Neural crest cell (in vitro differentiated cells): Measurements from ENCODE around the gene ZNF524. TPM values are rescaled to one million over a fixed set of nuclear protein-coding genes. Genes with fewer than 3 reads are reported as not detected.

Experiments
- DNase-seq: peaks from one replicate; pipeline ENCODE4 v3.0.0; 2021; ENCODE audit warnings: low read depth, mixed read lengths, low spot score
- H3K27ac Mint-ChIP-seq: one replicate; pipeline ENCODE4 v1.8.0; 2021; ENCODE audit warnings: mild to moderate bottlenecking, mixed read lengths; ENCODE audit not compliant: unreplicated experiment
- H3K27me3 Mint-ChIP-seq: 2 replicates; pipeline ENCODE4 v1.8.0; 2021; ENCODE audit warnings: low read depth, mild to moderate bottlenecking, mixed read lengths
- H3K36me3 Mint-ChIP-seq: 2 replicates; pipeline ENCODE4 v1.8.0; 2021; ENCODE audit warnings: low read depth, mild to moderate bottlenecking, mixed read lengths
- H3K4me1 Mint-ChIP-seq: 2 replicates; pipeline ENCODE4 v1.8.0; 2021; ENCODE audit warnings: mixed read lengths
- H3K4me3 Mint-ChIP-seq: one replicate; pipeline ENCODE4 v1.8.0; 2021; ENCODE audit warnings: mild to moderate bottlenecking, mixed read lengths
- H3K9me3 Mint-ChIP-seq: 2 replicates; pipeline ENCODE4 v1.8.0; 2021; ENCODE audit warnings: mixed read lengths
- CTCF ChIP-seq: fragments of 200-600 bp; sonication (generic); conservative IDR thresholded peaks from 2 replicates; pipeline ENCODE4 v1.5.0; 2021; ENCODE audit warnings: antibody characterized with exemption, mild to moderate bottlenecking
- total RNA-seq: library from RNA; stranded (reverse); gene quantifications from 2 replicates; pipeline ENCODE4 v1.2.1, GENCODE V29; 2021

Gene ZNF524
- total RNA-seq, 1 donor from 2014 or later, result 6.1 TPM

- H3K27me3 Mint-ChIP-seq, result no peaks in the 10 kb centered on the region
- H3K27ac Mint-ChIP-seq, result no peak overlapping the region
Measured at GRCh38 chr19:55633861-55634260, 33.8 kb downstream of the ZNF524 start.

DNA sequence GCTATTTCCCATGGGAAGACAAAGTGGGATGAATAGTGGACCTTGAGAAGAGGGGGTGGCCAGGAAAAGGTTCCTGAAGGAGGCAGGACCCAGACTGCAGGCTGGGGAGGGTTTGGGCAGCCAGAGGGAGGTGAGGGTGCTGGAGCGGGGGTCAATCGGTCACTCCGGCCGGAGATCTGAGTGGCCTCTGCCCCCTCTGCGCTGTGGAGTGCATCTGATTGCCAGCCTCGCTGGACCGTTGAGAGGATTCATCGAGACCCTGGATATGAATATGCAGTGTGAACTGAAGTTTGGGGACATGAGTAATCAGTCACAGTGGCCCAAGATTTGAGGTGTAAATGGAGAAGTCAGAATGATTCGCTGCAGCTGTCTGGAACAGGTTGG lies 35.2 kb downstream of the ZNF524 start:
- no peak for DNase-seq
- Mint-ChIP-seq H3K27me3 (no peaks in the 10 kb centered on the region), H3K36me3 (peaks cover 8% of the 10 kb centered on the region), H3K4me1 (peaks cover 45% of the 10 kb centered on the region), H3K4me3 (peak overlapping the region; percentile 96), H3K9me3 (peaks cover 2% of the 10 kb centered on the region), H3K27ac (peak overlapping the region; percentile 100)
- no peak for TF ChIP-seq CTCF

More at GRCh38 chr19:55633861-55634260, 33.8 kb downstream of the ZNF524 start:
- H3K36me3 Mint-ChIP-seq, result peaks cover 4% of the 10 kb centered on the region
- peaks cover 39% of the 10 kb centered on the region for H3K4me1 Mint-ChIP-seq
- H3K4me3 Mint-ChIP-seq, result peak overlapping the region; percentile 96
- DNase-seq, result no peak
- no peak for TF ChIP-seq CTCF
- H3K9me3 Mint-ChIP-seq, result no peaks in the 10 kb centered on the region

- H3K36me3 Mint-ChIP-seq, result peaks cover 10% of the 10 kb centered on the region
- peak overlapping the region; percentile 100 for H3K27ac Mint-ChIP-seq
- TF ChIP-seq CTCF, result no peak
- H3K4me3 Mint-ChIP-seq, result peak overlapping the region; percentile 96
- peaks cover 2% of the 10 kb centered on the region for H3K9me3 Mint-ChIP-seq
- DNase-seq, result no peak
- peaks cover 49% of the 10 kb centered on the region for H3K4me1 Mint-ChIP-seq
- H3K27me3 Mint-ChIP-seq, result peaks cover 2% of the 10 kb centered on the region
Measured at GRCh38 chr19:55635856-55636440, 35.9 kb downstream of the ZNF524 start.

DNA sequence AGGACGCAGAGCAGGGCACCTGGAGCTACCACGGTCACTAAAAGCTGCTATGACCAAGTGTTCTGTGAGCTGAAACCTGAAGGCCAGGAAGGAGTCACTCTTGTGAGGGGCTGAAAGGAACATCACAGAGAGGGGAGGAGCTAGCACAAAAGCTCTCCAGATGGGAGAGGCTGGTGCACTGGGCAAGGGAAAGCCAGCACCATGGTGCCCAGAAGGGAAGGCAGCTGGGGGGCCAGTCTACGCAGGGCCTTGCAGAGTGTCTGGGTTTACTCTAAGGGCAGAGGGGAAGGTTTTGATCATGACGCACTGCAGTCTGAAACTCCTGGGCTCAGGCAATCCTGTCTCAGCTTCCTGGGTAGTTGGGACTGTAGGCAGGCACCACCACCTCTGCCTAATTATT lies 36.6 kb downstream of the ZNF524 start:
- Mint-ChIP-seq H3K4me1 (peaks cover 54% of the 10 kb centered on the region), H3K36me3 (peaks cover 10% of the 10 kb centered on the region), H3K27ac (no peak overlapping the region), H3K9me3 (peaks cover 2% of the 10 kb centered on the region), H3K4me3 (peak overlapping the region; percentile 96), H3K27me3 (peaks cover 8% of the 10 kb centered on the region)
- DNase-seq, result no peak
- TF ChIP-seq CTCF, result no peak

DNA sequence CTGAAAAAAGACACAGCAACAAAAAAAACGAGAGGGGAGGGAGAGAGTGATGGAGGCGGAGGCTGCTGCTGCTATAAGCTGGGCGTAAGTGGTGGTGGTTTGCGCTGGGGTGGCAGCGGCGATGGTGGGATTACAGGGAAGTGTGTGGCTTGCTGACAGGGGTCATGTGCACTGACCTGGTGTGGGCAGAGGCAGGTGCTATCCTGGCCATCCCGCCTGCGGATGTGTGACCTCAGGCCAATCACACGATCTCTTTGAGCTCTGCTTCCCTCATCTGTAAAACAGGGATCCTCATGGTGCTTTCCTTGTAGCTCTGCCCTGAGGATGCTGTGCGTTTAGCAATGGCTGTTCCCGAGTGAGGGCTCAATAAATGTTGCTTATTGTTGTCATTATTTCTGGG lies 37.4 kb downstream of the ZNF524 start:
- Mint-ChIP-seq H3K27me3 (peaks cover 14% of the 10 kb centered on the region), H3K4me1 (peaks cover 56% of the 10 kb centered on the region), H3K9me3 (peaks cover 2% of the 10 kb centered on the region), H3K27ac (peak overlapping the region; percentile 65), H3K36me3 (peaks cover 10% of the 10 kb centered on the region), H3K4me3 (peak overlapping the region; percentile 96)
- TF ChIP-seq CTCF, result no peak
- DNase-seq, result no peak
